NOMO-1 treated with dmso at 0.1 percent for 144 hours (cell line): ENCODE measurements around the gene KISS1R.

ENCODE experiments used
- DNase-seq: peaks from one replicate; lab custom pipeline; 2025; ENCODE audit not compliant: unreplicated experiment; lab: John Stamatoyannopoulos, UW

The KISS1R gene

DNA sequence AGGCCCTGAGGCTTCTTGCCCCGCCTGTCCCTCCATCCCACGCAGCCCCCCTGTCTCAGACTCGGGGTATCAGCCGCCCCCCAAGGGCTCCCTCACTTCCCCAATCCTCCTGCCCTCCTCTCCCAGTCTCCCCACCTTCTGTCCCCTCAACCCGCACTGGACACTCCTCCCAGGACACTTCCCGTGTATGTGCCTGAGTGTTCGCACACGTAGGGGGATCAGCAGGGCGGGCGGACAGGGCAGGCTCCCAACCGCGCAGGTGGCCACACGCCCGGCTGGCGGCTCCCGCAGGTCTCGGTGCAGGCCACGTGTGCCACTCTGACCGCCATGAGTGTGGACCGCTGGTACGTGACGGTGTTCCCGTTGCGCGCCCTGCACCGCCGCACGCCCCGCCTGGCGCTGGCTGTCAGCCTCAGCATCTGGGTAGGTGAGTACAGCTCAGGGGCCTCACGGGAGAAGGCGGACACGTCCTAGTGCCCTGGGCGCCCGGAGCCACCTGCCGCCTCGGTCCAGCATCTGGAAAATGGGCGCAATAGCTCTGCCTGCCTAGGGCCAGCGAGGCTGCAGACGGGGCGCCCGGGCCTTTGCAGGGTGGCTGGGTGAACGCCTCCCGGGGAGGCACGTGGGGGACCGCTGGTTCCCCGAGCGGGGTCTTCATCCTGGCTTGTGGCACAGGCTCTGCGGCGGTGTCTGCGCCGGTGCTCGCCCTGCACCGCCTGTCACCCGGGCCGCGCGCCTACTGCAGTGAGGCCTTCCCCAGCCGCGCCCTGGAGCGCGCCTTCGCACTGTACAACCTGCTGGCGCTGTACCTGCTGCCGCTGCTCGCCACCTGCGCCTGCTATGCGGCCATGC, 2.3 kb downstream of the KISS1R start:
- no peak for DNase-seq

DNA sequence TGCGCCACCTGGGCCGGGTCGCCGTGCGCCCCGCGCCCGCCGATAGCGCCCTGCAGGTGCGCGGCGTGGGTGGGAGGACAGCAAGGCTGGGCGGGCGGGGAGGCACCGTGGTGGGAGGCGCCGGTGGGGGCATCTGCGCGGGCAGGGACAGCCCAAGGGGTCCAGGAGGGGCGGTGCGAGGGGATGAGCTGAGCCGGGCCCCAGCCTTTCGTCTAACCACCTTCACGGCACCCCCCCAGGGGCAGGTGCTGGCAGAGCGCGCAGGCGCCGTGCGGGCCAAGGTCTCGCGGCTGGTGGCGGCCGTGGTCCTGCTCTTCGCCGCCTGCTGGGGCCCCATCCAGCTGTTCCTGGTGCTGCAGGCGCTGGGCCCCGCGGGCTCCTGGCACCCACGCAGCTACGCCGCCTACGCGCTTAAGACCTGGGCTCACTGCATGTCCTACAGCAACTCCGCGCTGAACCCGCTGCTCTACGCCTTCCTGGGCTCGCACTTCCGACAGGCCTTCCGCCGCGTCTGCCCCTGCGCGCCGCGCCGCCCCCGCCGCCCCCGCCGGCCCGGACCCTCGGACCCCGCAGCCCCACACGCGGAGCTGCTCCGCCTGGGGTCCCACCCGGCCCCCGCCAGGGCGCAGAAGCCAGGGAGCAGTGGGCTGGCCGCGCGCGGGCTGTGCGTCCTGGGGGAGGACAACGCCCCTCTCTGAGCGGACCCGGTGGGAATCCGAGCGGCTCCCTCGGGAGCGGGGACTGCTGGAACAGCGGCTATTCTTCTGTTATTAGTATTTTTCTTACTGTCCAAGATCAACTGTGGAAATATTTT, 3.1 kb downstream of the KISS1R start:
- no peak for DNase-seq

DNA sequence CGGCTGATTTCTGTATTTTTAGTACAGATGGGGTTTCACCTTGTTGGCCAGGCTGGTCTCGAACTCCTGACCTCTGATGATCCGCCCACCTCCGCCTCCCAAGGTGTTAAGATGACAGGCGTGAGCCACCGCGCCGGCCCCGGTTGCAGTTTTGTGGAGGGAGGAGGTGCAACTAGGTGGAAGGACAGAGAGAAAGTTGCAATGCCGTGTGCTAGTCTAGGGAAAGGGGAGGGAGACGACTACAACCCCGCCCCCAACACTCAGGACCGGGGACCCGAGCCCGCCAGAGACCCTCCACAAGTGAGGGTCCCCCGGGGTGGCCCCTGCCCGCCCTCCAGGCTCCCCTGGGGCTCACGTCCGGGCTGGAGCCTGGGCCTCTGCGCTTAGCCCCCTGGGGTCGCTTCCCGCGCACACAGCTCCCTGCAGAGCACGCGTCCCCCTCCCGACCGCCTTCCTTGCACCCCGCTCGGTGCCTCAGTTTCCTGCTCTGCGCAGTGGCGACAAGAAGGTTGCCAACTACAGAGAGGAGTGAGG, 7.5 kb downstream of the KISS1R start:
- no peak for DNase-seq

DNA sequence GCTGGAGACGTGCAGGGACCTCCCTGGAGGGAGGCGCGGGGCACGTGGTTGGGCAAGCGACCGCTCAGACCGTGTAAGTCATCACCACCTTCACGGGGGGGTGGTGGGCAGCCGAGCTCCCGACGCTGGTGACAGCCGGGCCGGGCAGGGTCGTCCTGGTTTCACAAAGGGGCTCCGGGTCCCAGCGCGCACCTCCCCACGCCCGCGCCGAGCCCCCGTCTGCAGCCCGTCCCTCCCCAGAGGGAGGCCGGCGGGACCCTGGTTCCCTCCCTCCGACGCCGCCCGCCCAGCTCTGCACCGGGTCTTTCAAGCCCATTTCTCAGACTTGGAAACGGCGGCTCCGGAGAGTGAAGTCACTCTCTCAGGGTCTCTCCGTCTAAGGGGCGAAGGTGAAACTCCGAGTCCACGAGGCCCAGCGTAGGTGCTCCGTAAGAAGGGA, 8.0 kb downstream of the KISS1R start:
- DNase-seq: peak; percentile 36

DNA sequence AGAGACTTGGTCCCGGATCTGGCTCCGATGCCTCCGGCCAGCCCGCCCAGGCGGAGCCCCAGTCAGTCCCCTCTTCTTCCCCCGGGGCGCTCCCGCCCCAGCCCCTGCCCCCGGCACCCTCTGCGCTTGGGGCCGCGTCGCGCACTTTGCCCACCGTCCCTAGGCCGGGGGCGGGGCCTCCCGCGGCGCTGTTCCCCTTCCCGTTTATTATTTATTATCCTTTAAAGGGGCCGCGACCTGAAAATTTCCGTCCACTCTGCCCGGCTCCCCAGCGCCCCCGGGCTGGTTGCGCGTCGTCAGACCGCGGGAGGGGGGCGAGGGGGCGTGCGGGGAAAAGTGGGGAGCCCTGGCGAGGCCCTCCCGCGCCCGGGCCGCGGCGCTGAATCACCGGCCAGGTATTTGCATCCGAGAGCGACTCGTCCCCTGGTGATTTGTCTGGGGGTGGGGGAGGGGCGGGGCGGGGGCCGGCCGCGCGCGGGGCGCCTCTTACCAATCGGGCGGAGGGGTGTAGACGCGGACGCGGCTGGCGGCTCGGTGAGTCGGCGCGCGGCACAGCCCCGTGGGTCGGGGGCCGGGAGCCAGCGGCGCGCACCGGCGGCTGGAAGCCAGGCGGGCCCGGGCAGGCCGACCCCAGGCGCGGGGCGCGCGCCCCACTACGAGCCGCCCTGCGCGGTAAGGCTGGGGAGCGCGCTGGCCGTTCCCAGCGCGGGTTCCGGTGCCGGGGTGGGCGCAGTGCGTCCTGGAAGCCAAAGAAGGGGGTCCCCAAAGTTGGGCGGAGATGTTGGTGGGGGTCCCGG, 8.6 kb downstream of the KISS1R start, which contains the start of gene ARID3A:
TSS of gene ARID3A (plus strand) at position 510 of the 797 bp plus-strand sequence. CDS start 3,494 bp downstream, outside the sequence.
- DNase-seq: peak; percentile 79

DNA sequence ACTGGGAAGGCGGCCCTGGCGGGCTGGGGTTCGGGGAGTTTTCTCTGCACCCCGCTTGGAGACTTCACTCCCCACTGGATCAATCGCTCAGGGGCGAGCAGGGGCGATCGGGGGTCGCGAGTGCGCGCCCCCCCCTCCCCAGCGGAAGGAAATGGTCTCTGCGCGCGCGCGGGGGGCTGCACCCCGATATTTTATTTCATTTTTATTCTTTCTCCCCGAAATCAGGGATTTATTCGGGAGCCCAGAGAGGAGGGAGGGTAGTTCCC, 9.1 kb downstream of the KISS1R start:
- no peak for DNase-seq

DNA sequence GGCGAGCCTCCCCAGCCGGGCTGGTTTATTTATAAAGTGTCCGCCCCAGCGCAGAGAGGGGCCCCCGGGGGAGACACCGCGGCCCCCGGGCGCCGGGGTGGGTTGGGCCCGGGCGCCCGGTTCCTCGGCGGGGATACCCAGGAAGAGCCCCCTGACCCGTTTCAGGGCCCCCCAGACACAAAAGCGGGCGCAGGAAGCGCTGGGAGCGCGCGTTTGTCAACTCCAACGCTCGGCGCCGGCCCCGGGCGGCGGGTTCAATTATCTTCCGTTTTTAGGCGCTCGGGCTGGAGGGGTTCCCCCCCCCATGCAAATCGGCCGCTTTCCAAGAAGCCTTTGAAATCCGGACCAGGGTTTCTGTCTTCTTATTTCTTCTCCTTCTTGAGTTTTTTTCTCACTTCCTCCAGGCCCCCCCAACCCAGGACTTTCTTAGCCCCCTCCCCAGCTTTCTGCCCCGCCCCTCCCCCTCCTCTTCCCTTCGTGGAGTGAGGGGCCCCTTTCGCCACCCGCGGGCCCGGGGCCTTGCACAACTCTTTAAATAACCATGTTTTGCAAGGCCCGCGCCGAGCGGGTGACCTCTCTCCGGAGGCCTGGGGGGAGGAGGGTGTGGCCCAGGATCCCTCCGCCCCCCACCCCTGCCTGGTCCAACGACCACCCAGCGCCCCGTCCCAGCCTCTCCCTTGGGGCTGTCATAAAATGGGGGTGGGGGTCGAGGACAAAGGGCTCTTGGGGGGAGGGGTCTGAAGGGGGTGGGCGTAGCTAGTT, 9.6 kb downstream of the KISS1R start:
- DNase-seq: peak; percentile 93

DNA sequence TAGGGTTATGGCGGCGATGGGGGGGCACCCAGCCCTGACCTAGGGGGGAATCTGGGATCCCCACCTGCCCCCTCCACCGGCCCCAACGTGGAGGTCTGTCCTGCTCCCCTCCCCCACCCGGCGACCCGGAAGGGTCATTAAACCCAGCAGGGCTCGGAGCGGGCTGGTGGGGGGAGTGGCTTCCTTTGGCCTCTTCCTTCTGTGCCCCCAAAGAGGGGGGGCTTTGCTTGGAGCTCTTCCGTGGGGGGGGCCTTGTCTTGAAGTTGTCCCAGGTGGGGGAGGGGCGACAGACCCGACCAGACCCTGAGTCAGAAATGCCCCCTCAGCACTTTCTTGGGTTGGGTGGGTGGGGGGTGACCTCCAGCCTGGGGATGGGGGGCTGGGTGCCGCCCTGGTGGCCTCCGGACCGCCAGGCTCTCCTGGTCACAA, 10.2 kb downstream of the KISS1R start:
- no peak for DNase-seq

DNA sequence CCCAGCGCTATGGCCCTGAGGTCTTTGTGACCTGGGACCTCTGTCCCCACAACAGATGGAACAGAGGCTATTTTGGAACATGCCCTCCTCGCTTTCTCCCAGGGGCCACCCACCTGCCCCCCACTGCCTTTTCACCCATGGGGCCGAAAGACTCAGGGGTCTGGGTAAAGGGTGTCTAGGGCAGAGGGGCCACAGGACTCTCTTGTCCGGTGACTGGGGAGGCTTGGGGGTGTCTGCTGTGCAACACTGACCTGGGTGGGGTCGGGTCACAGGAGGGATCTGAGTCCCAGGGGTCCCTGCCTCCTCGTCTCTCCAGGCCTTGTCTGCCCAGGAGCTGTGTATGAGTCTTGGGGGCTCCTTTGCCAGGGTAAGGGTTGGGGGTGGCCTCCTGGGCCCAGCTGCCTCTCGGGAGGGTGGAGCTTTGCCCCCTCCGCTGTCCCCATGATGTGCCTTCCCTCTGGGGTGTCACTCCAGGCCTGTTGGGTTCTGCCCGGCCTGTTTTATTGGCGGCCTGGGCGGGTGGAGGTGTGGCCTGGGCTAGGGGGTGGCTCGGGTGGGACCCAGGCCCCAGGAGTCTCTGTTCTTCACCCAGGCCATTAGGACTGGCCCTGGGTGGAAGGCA, 10.8 kb downstream of the KISS1R start:
- DNase-seq: no peak

DNA sequence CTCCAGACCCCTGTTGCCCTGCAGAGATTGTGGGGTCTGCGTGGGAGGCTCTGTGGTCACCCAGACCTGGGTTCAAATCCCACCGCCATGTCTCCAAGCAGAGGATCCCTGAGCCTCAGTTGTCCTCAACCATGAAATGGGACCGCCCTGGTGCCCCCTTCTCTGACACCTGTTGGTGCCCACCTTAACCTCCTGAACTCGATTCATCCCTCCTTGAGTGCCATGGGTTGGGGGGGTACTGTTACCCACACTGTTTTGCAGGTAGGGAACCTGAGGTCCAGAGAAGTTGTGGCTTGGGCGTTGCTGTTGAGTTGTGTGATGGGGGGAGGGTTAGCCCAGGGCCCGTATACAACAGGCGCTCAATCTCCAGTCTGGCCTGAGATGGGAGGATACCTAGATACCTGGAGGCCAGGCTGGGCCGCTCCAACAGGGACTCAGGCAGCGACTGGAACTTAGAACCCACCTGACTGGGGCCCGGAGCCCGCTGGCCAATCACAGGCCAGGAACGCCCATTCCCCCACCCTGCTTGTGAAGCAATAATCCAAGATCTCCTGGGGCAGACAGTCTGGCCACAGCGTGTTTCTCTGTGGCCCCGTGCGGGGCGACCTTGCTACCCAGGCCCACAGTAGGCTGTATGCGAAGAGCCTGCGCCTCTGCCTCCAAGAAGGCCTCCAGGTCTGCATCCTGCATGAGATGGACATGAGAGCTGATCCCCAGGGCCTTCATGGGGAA, 11.5 kb downstream of the KISS1R start:
- peak; percentile 51 for DNase-seq

DNA sequence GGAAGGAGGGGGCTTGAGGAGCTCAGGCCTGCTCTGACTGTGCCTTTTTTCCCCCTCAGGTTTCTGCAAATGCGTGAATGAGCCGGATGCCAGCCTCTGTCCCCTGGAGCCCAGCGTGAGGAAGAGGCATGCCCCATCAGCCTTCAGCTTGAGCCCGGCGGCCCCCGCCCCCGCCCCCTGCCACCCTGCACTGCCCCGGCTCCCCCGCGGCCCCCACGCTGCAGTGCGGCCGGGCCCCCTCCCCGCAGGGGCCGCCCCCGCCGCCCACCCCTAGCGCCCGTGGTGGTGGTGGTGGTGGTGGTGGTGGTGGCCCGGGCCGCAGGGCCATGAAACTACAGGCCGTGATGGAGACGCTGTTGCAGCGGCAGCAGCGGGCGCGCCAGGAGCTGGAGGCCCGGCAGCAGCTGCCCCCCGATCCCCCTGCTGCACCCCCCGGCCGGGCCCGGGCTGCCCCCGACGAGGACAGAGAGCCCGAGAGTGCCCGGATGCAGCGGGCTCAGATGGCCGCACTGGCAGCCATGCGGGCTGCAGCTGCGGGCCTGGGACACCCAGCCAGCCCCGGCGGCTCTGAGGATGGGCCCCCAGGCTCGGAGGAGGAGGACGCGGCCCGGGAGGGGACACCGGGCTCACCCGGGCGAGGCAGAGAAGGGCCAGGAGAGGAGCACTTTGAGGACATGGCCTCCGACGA, 12.2 kb downstream of the KISS1R start:
- no peak for DNase-seq

DNA sequence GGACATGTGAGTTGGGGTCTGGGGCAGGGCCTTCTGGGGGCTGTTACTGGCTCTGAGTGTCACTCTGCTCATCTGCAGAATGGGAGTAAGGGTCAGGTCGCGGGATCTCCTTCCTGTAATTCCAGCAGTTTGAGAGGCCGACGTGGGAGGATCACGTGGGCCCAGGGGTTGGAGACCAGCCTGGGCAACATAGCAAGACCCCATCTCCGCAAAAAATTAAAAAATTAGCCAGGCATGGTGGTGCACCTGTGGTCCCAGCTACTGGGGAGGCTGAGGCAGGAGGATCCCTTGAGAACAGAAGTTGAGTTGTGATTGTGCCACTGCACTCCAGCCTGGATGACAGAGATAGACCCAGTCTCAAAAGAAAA, 12.7 kb downstream of the KISS1R start:
- DNase-seq: no peak

DNA sequence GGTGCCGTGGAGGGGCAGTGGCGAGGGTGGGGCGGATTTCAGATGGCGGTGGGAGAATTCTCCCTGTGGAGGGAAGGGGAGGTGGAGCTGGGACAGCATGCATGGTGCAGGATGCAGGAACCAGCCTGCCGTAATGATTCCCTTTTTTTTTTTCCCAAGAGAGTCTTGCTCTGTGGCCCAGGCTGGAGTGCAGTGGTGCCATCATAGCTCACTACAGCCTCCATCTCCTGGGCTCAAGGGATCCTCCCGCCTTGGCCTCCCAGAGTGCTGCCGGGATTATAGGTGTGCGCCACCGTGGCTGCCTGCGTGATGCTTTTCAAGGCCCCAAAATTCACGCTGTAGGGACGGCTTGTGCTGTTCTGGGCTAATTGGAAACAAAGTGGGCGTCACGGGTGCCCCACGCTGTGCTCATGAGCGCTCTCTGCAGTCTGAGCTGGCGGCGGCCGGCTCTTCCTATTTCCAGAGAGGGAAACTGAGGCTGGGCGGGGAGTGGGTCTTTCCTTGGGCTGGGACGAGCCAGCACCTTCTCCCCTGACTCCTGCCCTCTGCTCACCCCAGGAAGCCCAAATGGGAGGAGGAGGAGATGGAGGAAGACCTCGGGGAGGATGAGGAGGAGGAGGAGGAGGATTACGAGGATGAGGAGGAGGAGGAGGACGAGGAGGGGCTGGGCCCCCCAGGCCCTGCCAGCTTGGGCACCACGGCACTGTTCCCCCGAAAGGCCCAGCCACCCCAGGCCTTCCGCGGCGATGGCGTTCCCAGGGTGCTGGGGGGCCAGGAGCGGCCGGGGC, 14.9 kb downstream of the KISS1R start:
- no peak for DNase-seq

DNA sequence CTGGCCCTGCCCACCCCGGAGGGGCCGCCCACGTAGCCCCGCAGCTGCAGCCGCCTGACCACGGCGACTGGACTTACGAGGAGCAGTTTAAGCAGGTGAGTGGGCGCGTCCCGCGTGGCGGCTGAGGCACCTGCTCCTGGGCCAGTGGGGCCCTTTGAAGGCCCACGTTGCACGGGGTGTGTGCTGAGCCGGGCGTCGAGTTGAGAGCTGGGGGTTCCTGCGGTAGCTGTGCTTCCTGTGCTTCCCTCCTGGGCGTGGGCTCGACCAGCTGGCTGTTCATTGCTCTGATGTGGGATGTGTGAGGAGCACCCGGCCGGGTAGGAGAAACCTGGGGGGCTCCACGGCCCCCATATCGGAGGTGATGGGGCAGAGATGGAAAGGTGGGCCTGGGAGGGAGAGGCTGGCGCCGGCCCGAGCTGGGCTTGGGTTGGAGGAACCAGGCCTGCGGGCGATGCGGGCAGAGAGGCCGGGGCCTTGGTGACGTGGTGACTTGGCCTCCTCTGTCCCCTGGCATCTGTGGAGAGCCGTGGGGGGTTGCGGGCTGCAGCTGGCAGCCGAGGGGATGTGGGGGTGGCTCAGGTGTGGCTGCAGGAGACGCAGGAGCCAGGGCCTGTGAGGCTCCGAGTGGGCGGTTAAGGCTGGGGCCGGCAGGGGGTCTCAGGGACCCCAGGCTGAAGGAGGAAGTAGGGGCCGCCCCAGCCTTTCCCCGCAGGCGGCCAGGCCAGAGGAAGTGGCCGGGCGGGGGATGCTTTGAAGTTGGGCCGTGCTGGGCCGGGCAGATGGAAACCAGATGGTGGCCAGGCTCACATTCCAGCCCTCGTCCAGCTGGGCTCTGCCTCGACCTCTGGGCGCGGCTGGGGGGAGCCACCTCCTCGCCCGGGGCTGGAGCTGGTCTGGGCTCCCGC, 15.8 kb downstream of the KISS1R start:
- DNase-seq: no peak

DNA sequence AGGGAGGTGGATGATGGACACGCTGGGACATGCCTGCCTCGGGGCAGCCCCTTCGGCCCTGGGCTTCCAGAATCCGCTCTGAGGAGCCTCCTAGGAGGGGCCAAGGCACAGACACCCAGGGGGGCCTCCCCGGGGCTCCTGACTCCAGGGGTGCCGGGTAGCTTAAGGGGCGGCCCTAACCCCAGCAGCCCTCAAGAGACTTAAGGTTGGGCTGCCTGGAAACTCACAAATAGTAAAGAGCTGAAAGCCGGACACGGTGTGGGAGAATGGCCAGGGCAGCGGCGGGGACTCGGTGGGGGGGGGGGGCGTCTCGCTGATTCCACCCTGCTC, 16.4 kb downstream of the KISS1R start:
- DNase-seq: no peak

DNA sequence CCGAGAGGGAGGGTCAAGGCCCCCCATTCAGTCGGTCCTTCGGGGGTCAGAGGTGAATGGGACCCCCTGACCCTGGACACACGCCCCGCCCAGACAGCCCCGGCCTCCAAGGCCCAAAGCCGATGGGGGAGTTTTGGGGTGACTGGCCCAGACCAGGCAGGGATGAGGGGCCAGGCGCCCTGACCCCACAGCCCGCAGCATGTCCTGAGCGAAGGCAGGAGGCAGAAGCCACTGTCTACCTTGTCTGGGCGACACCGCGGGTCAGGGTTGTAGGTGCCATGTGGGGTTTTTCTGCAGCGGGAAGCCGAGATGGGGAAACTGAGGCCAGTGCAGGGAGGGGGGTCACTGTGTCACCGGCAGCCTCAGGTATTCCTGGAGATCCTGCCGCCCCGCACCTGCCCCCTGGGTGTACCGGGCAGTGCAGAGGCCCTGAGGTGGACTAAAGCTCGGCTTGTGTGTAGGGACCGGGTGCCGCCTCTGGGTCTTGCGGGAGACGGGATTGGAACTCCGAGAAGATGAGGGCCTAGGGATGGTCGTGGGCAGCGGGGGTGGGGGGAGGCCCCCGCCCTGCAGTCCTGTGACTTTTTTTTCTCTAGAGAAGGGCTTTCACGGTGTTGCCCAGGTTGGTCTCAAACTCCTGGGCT, 17.2 kb downstream of the KISS1R start:
- DNase-seq: no peak
